GM19238 (cell line): Measurements from ENCODE around the gene TMEM132D.
"Not testable (repeated sequence)": the region's sequence is repeated elsewhere in the genome, so short reads cannot be mapped to it uniquely, and the experiment has no call there.

Source experiments
- DNase-seq: peaks from one replicate; pipeline ENCODE4 v3.0.0; 2011; ENCODE audit warnings: low spot score; ENCODE audit not compliant: insufficient read length

The TMEM132D gene

DNA sequence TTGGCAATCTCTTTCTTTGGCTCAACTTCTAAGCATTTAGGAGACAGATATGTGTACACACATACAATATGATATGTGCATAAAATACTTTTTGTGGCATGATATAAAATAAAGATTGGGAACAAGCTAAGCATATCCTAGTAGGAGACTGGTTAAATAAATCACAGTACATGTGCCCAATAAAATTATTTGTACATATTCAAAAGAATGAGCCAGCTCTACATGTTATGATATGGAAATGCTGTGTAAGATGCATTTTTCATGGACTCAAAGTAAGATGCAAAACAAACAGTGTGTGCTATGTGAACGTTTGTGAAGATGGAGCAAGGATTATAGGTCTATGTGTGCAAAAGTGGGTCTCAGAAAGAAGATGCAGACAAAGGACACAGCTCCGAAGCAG, 311.4 kb downstream of the TMEM132D start:
- DNase-seq = no peak

DNA sequence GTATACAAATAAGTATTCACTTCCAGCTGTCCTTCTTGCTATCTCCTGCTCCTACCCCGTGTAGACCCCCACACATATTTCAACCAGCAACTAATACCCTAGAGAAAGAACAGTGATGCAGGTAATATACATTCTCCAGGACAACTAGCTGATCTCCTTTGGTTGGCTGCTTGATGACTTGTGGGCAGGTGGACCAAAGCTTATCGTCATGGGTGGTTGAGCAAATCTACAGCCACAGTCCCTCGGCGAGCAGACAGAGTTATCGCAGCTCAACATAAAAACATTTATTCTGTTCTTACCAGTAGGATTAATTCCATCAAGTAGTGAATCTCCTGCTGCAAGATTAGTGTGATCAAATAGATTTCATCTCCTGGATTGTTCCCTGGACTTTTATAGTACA, 314.3 kb downstream of the TMEM132D start:
- DNase-seq = no peak

DNA sequence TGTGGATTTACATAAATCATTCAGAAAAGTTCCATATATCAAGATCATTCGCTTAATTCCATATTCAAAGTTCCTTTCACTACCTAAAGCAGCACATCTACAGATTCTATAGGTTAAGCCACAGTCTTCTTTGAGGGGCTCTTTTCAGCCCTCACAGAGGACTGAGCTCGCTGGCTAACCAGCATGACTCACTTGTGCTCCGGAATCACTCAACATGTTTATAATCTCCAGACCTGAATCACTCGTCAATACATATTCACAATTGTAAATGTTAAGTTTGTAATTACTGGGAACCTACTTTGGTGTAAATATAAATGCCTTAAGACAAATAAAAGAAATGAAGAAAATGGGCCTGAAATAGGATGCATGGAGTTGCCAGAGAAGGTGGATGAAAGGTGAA, 315.7 kb downstream of the TMEM132D start:
- no peak for DNase-seq

DNA sequence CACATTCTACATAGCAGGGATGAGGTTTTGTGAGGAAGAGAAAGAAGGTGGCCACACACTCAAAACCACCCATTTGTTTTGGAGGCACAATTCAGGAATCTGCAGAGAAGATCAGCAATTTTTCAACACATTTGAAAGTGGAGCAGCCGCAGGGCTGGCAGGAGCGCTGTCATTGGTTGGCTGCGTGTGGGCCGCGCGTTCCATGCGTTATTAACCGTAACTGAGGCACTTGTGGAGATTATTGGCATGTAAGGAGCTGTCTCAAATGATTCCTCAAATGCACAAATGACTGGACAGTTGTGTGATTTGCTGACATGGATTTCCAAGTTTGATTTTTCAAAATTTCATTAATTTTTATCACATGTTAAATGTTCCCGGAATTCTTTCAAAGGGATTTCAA, 318.5 kb downstream of the TMEM132D start:
- no peak for DNase-seq

DNA sequence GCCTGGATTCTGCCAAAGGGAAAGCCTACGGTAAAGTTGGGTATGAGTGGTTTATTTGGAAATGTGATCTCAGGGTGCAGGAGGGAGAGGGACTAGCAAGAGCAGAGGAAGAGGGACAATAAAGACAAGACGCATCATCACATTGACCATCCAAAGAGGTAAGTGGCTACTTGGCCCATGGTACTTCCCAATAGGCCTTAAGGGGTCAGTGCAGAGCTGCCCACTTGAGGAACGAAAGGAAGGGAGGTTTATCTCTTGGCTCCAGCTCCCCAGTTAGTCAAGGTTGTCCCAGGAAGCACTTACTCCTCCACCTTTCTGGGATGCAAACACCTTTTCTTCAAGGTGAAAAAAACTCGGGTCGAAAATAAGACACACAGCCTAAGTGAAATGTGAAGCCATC, 323.9 kb downstream of the TMEM132D start:
- no peak for DNase-seq

DNA sequence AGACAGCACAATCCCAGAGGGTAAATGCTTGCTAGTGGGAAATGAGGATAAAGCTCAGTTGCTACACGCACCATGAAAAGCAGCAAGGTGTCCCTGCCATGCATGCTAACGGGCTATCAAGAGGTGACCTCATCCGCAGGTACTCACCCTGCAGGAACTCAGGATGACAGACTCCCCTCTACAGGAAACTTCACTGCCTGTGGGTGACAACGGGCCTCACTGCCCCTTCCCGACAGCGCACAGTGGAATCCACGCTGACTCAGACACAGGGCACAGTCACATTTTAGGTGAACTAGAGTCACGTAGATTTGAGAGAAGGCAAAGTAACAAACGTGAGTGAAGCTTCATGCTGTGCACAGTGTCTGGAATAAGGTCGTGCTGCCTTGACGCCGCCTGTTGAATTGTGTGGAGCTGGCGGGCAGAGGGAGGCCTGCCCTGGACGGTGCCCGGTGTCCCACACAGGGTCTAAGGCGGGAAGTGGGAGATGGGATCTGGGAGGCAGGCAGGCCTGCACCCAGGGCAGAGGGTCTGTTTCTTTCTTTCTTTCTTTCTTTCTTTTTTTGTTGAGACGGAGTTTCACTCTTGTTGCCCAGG, 331.8 kb downstream of the TMEM132D start:
- no peak for DNase-seq

DNA sequence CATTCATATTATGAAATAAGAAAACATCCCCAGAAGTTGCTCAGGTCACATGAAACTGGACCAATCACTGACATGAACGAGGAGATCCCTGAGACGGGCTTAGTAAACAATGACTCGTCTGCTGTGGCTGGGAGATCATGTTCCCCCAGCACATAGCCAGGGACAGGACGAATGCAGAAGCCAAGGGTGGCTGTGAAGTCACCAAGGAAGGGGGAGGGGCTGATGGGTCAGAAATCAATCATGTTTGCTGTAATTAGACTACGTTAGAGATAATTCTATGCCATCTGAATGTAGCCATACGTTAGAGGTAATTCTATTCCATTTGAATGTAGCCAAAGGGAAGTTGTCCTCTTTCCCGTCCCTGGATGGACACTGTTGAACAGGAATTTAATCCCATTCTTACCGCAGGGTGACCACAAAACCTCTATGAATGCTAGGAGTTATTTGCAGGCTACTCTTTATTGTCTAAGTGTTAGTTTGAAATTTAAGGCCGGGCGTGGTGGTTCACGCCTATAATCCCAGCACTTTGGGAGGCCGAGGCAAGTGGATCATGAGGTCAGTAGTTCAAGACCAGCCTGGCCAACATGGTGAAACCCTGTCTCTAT, 332.9 kb downstream of the TMEM132D start:
- no peak for DNase-seq

DNA sequence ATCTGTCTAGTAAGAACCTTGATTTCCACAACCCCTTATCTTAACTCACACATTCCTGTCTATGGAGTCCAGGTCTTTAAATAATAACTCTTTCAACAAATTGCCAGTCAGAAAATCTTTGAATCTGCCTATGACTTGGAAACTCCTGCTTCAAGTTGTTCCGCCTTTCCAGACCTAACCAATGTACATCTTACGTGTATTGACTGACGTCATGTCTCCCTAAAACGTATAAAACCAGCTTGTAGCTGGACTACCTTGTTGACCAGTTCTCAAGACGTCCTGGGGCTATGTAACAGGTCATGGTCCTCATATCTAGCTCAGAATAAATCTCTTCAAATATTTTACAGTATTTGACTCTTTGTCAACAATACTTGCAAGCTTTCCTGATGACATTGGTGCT, 337.0 kb downstream of the TMEM132D start:
- DNase-seq = no peak

DNA sequence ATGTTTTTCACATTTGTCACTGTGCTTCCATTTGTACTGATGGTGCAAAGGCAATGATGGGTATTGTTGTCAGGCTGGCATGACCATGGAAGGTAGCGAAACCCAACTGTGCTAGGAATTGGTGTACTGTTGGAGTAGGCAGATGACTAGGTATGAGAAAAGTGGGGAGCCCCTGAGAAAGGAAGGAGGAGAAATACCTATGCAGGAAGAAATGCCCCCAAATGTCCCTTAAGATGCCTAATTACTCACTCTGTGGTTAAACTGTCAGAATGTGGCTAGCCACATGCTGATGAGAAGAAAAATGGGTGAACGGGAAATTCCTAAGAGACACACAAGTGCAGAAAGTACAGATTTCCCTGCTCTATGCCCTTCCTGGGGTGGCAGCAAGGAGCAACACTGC, 339.1 kb downstream of the TMEM132D start:
- DNase-seq = no peak

DNA sequence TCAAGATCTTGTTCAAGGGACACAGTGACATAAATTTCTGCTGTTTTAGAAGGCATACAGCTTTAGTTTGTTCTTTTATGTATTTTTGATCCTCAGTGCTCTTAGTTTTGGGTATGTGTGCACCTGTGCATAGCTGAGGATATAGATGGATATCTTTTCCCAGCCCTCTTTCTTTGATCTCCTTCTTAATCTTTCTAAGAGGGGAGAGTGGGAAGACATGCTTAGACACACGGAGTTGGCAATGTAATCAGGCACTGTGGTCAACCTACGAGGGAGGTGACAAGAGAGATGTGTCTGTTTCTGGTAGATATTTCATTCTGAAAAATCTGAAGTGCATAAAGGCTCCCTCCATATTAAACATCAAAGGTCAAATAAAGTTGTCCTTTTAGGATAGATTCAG, 340.6 kb downstream of the TMEM132D start:
- no peak for DNase-seq

DNA sequence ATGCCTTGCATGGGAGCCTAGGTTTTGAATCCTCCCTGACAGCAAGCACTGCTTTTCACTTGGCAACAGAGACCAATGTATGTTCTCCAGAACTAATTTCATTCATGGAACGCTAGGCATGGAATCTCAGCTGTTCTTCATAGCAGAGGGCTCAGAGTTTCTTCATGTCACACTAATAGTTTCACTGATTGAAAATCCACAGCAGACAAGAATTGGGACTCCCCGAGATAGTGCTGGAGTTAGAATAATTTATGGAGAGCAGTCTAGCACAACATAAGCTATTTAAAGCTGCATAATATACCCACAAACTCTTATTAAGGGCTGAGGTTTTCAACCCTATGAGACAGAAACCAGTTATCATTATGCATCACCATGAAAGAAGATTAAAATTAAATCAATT, 342.5 kb downstream of the TMEM132D start:
- DNase-seq = no peak

DNA sequence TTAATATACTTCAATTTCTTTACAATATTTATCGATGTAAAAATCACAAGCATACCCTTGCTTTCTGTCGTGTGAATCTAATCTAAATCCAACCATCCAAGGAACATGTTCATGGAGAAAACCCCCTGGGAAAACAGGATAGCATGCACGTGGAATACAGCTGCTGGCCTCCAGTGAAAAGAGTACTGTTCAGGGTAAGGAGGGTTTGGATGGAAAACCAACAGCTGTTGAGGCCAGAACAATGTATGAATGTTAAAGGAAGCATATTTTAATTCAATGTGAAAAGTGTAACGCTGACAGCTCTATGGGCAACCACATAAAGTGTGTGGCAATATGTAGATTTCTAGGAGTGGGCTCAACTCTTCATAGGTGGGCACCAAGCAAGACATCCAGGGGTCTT, 344.0 kb downstream of the TMEM132D start:
- no peak for DNase-seq

DNA sequence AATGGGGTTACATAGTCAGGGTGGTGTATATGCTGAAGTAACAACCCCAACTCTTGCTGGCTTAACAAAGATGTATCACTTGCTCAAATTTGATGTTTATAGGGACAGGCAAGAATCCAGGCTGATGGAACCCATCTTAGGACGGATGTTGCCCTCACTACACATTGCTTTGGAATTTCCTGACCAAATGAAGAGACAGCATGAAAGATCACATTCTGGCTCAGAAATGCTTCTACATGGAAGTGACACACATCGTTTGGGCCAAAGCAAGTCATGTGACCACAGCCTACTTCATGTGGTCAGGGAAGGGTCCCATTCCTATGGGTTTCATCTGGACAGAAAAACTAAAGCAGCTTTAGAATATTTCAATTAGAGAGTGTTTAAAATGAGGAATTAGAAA, 345.8 kb downstream of the TMEM132D start:
- DNase-seq = no peak

DNA sequence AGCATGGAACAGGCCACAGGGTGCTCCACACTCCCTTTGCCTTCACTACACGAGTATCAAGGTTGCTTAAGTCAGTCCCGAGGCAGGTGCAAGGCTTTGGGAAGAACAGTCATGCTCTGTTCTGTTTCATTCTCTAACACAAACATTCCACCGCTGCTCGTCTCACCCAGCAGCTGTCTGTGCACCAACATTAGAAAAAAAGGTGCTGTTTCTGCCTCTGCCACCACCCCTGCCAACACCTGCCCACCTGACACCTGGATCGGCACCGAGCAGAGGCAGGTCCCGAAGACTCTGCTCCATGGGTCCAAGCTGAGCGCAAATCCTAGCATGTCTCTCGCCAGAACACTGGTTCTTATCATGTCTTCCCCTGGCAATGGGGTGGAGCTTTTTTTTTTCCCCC, 347.7 kb downstream of the TMEM132D start:
- no peak for DNase-seq

DNA sequence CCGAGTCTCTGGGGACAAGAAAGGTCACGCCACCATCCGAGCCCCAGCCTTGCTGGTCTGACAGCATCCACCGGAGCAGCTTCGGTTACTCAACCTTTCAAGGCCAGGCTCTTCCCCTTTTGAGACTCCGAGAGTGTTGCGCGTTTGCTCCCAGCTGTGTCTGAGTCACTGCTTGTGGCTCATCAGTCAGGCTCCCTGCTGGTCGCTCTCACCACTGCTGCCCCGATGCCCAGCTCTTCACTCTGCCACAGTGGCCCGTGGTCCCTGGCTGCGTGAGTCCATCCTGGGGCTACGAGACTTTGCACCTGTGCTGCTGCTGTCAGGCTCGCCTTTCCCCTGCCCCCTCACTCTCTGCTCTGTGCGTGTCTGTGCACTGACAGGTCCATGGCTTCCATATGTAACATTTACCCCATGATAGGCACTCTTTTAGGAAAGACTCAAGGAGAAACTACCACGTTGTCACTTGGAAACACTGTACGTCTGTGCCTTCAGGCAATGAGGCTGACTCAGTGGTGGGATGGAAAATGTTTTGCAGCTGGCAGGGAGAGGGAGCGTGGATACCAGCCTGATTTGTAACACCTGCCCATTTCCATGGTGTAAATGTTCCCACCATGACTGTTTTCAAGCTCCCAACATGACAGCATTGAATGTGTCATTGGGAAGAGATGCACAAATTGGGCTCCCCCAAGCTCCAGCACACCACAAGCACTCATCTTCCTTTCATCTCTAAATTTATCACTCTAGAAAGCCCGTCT, 350.7 kb downstream of the TMEM132D start:
- DNase-seq = no peak

DNA sequence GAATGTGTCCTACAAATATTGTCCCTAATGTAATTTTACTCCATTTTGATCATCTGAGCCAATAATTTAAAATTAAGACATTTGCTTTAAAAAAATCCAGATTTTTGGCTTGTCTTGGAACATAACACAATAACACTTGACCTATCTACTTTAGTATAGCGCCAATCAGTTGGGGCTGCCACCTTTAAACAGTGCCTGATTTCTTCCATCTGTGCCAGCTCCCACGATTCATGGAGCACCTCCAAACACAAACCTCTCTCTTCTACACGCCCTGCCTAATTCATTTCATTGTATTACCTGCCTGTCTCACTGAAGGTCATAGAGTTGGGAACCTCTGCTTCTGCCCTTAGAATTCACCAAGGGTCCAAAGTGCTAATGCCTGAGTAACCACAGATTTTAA, 352.4 kb downstream of the TMEM132D start:
- no peak for DNase-seq

DNA sequence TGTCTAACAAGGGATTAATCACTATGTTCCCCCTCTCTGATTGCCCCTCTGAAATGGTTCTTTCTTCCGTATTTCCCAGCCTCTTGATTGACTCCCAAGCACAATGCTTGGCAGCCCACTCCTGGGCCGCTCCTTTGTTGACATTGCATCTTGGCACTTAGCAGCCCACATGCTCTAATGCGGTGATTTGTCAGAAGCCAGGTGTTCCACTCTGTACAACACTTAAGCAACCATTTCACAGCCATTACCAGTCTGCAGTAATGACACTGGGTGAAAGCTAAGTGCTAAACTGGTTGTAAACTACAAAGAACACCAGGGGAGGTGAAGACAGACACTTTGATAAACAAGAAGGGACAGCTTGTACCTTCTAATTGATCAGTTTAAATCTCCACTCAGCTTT, 353.5 kb downstream of the TMEM132D start:
- no peak for DNase-seq

DNA sequence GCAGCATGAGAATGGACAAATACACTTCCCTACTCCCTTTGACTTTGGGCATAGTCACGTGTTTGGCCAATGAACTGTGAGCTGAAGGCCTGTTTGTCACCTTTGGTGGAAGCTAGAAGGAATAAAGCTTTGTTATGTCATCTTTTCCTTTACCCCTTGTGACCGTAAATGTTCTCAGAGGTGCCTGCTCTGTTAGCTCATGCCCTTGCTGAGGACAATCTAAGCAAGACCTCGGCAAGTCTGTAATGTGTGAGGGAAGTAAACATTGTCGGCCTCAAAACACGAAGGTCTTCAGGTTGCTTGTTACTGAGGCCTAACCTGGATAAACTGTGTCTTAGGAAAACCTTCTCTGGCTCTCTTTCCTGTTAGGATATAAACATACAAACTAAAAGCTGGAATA, 354.2 kb downstream of the TMEM132D start:
- no peak for DNase-seq

DNA sequence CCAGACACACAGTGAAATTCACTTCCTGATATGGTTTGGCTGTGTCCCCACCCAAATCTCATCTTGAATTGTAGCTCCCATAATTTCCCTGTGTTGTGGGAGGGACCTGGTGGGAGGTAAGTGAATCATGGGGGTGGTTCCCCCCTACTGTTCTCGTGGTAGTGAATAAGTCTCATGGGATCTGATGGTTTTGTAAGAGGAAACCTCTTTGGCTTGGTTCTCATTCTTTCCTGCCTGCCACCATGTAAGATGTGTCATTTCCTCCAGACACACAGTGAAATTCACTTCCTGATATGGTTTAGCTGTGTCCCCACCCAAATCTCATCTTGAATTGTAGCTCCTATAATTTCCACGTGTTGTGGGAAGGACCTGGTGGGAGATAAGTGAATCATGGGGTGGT, 354.8 kb downstream of the TMEM132D start:
- DNase-seq = not testable (repeated sequence)

DNA sequence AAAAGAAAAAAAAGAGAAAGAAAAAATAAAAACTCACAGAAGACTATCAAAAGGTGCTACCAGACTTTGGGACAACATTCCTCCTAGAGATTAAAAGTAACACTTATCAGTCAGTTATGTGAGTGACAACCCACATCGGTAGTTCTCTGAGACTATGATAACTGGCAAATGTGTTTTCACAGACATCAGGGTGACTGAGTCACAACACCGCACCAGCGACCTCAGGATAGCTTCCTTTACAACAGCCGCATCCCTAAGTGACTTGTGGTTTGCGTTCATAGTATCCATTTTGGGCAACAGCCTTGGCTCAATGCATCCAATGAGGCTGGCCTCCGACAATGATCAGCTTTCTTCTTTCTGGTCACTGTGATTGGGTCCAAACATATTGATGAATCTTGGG, 359.1 kb downstream of the TMEM132D start:
- DNase-seq = no peak

DNA sequence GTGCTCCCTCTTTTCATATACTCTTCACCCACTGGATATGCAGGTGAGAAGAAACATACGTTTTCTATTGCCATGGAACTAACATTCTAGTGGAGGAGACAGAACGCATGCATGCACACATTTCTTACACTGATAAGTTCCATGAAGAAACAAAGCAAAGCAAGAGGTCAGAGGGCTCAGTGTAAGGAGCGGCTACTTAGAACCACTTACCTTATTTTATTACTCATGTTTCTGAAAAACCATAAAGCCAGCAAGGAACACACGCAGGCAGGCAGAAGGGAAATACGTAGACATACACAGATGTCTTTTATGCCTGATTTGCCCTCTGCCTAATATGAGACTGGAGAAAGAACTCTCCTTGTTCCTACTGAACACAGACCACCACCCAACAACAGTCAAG, 362.9 kb downstream of the TMEM132D start:
- no peak for DNase-seq

DNA sequence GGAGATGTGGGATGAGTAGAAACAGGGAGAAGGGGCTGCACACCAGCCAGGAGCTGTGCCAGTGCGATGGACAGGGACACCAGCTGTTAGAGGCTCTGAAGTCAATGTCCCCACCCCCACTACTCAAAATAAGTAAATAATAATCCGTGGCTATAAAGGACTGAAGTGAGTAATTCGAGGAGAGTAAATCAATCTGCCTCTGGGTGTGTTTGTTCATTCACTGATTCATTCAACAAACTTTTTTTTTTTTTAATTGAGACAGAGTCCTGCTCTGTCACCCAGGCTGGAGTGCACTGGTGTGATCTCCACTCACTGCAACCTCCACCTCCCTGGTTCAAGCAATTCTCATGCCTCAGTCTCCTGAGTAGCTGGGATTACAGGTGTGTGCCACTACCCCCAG, 363.6 kb downstream of the TMEM132D start:
- no peak for DNase-seq

DNA sequence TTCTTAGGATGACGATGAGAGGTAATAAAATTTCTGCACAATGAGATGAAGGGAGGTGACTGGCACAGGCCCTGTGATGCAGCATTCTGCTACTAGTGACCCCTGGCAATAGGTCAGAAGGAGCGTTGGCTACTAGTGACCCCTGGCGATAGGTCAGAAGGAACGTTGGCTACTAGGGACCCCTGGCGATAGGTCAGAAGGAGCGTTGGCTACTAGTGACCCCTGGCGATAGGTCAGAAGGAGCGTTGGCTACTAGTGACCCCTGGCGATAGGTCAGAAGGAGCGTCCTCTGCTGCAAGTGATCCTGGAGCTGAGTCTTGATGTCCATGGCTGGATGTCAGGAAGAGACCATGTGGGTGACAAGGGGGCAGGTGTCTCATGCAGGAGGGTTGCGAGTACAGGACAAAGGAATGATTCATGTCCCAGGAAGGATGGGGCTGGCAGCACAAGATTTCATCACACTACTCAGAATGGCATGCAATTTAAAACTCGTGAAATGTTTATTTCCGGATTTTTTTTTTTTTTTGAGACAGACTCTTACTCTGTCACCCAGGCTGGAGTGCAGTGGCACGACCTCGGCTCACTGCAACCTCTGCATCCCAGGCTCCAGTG, 365.0 kb downstream of the TMEM132D start:
- not testable (repeated sequence) for DNase-seq
